ENCODE data around the gene AGAP1.

AGAP1 gene

GRCh38 chr2:235638541-235639427 lies 144.9 kb downstream of the AGAP1 start:
- no peaks in the 10 kb centered on the region for H3K9me3 ChIP-seq (ENCODE audit: control insufficient read depth, low read length)
- no peak for DNase-seq (ENCODE audit: low read depth)
- H3K27me3 ChIP-seq (replicated peaks; ENCODE audit: control insufficient read depth, insufficient read depth, low read length): no peaks in the 10 kb centered on the region
- H3K4me3 ChIP-seq (ENCODE audit: low read length): no peak overlapping the region
- H3K36me3 ChIP-seq (ENCODE audit: control insufficient read depth, insufficient read depth, low read length, severe bottlenecking): no peaks in the 10 kb centered on the region
- H3K4me1 ChIP-seq (ENCODE audit: control insufficient read depth, insufficient read depth, low read length): peaks cover 58% of the 10 kb centered on the region
- H3K9ac ChIP-seq (ENCODE audit: low read length): no peak overlapping the region

GRCh38 chr2:235639428-235639773 lies 145.6 kb downstream of the AGAP1 start:
- Histone ChIP-seq H3K36me3 (ENCODE audit: control insufficient read depth, insufficient read depth, low read length, severe bottlenecking) (no peaks in the 10 kb centered on the region), H3K9ac (ENCODE audit: low read length) (peak overlapping the region; percentile 66), H3K4me3 (ENCODE audit: low read length) (peak overlapping the region; percentile 1), H3K27me3 (replicated peaks; ENCODE audit: control insufficient read depth, insufficient read depth, low read length) (no peaks in the 10 kb centered on the region), H3K9me3 (ENCODE audit: control insufficient read depth, low read length) (no peaks in the 10 kb centered on the region), H3K4me1 (ENCODE audit: control insufficient read depth, insufficient read depth, low read length) (peaks cover 61% of the 10 kb centered on the region)
- DNase-seq (ENCODE audit: low read depth): peak; percentile 93

DNA sequence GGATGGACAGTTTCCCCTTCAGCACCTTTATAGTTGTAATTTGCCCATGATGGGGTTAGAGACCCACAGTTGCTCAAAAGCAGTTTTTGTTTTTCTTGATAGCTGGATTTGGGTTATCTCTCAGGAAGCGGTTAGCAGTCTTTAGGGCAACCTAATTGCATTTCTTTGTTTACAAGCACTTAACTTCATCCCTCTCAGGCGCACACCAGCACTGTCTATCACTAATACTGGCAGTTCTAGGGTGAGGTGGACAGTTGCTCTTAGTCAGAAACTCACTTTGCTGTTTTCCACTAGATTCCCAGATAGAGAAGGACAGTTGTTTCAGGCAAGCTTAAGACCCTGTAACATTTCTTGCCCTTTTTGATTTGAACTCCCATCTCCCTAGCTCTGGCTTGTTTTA lies 146.0 kb downstream of the AGAP1 start:
- no peaks in the 10 kb centered on the region for H3K27me3 ChIP-seq (replicated peaks; ENCODE audit: control insufficient read depth, insufficient read depth, low read length)
- peak overlapping the region; percentile 1 for H3K4me3 ChIP-seq (ENCODE audit: low read length)
- H3K36me3 ChIP-seq (ENCODE audit: control insufficient read depth, insufficient read depth, low read length, severe bottlenecking): no peaks in the 10 kb centered on the region
- H3K4me1 ChIP-seq (ENCODE audit: control insufficient read depth, insufficient read depth, low read length): peaks cover 59% of the 10 kb centered on the region
- H3K9me3 ChIP-seq (ENCODE audit: control insufficient read depth, low read length): no peaks in the 10 kb centered on the region
- peak overlapping the region; percentile 66 for H3K9ac ChIP-seq (ENCODE audit: low read length)
- no peak for DNase-seq (ENCODE audit: low read depth)

GRCh38 chr2:235640377-235640776 lies 146.5 kb downstream of the AGAP1 start:
- no peak for DNase-seq (ENCODE audit: low read depth)
- Histone ChIP-seq H3K9ac (ENCODE audit: low read length) (peak overlapping the region; percentile 66), H3K4me3 (ENCODE audit: low read length) (no peak overlapping the region), H3K36me3 (ENCODE audit: control insufficient read depth, insufficient read depth, low read length, severe bottlenecking) (no peaks in the 10 kb centered on the region), H3K9me3 (ENCODE audit: control insufficient read depth, low read length) (no peaks in the 10 kb centered on the region), H3K4me1 (ENCODE audit: control insufficient read depth, insufficient read depth, low read length) (peaks cover 54% of the 10 kb centered on the region), H3K27me3 (replicated peaks; ENCODE audit: control insufficient read depth, insufficient read depth, low read length) (no peaks in the 10 kb centered on the region)

GRCh38 chr2:235640926-235641723 lies 147.3 kb downstream of the AGAP1 start:
- peak overlapping the region; percentile 50 for H3K4me3 ChIP-seq (ENCODE audit: low read length)
- DNase-seq (ENCODE audit: low read depth): peak; percentile 64
- H3K4me1 ChIP-seq (ENCODE audit: control insufficient read depth, insufficient read depth, low read length): peaks cover 50% of the 10 kb centered on the region
- no peaks in the 10 kb centered on the region for H3K36me3 ChIP-seq (ENCODE audit: control insufficient read depth, insufficient read depth, low read length, severe bottlenecking)
- peak overlapping the region; percentile 66 for H3K9ac ChIP-seq (ENCODE audit: low read length)
- H3K27me3 ChIP-seq (replicated peaks; ENCODE audit: control insufficient read depth, insufficient read depth, low read length): no peaks in the 10 kb centered on the region
- no peaks in the 10 kb centered on the region for H3K9me3 ChIP-seq (ENCODE audit: control insufficient read depth, low read length)

GRCh38 chr2:235641956-235642355 lies 148.1 kb downstream of the AGAP1 start:
- Histone ChIP-seq H3K9me3 (ENCODE audit: control insufficient read depth, low read length) (no peaks in the 10 kb centered on the region), H3K4me3 (ENCODE audit: low read length) (peak overlapping the region; percentile 50), H3K36me3 (ENCODE audit: control insufficient read depth, insufficient read depth, low read length, severe bottlenecking) (no peaks in the 10 kb centered on the region), H3K4me1 (ENCODE audit: control insufficient read depth, insufficient read depth, low read length) (peaks cover 50% of the 10 kb centered on the region), H3K27me3 (replicated peaks; ENCODE audit: control insufficient read depth, insufficient read depth, low read length) (no peaks in the 10 kb centered on the region), H3K9ac (ENCODE audit: low read length) (peak overlapping the region; percentile 66)
- no peak for DNase-seq (ENCODE audit: low read depth)

- Histone ChIP-seq H3K4me1 (ENCODE audit: control insufficient read depth, insufficient read depth, low read length) (peaks cover 50% of the 10 kb centered on the region), H3K9ac (ENCODE audit: low read length) (peak overlapping the region; percentile 66), H3K27me3 (replicated peaks; ENCODE audit: control insufficient read depth, insufficient read depth, low read length) (no peaks in the 10 kb centered on the region), H3K4me3 (ENCODE audit: low read length) (peak overlapping the region; percentile 31), H3K36me3 (ENCODE audit: control insufficient read depth, insufficient read depth, low read length, severe bottlenecking) (no peaks in the 10 kb centered on the region), H3K9me3 (ENCODE audit: control insufficient read depth, low read length) (no peaks in the 10 kb centered on the region)
- DNase-seq (ENCODE audit: low read depth): peak; percentile 22
Observed at GRCh38 chr2:235642446-235643098, 148.7 kb downstream of the AGAP1 start.

- H3K4me1 ChIP-seq (ENCODE audit: control insufficient read depth, insufficient read depth, low read length): peaks cover 48% of the 10 kb centered on the region
- H3K36me3 ChIP-seq (ENCODE audit: control insufficient read depth, insufficient read depth, low read length, severe bottlenecking): no peaks in the 10 kb centered on the region
- H3K9ac ChIP-seq (ENCODE audit: low read length): no peak overlapping the region
- DNase-seq (ENCODE audit: low read depth): no peak
- no peak overlapping the region for H3K4me3 ChIP-seq (ENCODE audit: low read length)
- H3K9me3 ChIP-seq (ENCODE audit: control insufficient read depth, low read length): no peaks in the 10 kb centered on the region
- no peaks in the 10 kb centered on the region for H3K27me3 ChIP-seq (replicated peaks; ENCODE audit: control insufficient read depth, insufficient read depth, low read length)
Observed at GRCh38 chr2:235643680-235644511, 150.1 kb downstream of the AGAP1 start.

DNA sequence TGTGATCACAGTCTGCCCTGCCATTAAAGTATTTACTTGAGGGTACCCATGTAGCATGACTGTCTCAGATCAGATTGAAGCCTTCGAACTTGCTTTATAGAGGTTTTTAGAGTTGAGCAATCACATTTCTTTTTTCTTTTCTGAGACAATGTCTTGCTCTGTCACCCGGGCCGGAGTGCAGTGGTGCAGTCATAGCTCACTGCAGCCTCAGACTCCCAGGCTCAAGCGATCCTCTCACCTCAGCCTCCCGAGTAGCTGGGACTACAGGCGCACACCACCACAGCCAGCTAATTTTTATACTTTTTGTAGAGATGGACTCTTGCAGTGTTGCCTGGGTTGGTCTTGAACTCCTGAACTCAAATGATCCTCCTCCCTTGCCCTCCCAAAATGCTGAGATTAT lies 153.4 kb downstream of the AGAP1 start:
- H3K4me3 ChIP-seq (ENCODE audit: low read length): no peak overlapping the region
- H3K9me3 ChIP-seq (ENCODE audit: control insufficient read depth, low read length): no peaks in the 10 kb centered on the region
- DNase-seq (ENCODE audit: low read depth): no peak
- H3K36me3 ChIP-seq (ENCODE audit: control insufficient read depth, insufficient read depth, low read length, severe bottlenecking): no peaks in the 10 kb centered on the region
- no peak overlapping the region for H3K9ac ChIP-seq (ENCODE audit: low read length)
- peaks cover 16% of the 10 kb centered on the region for H3K4me1 ChIP-seq (ENCODE audit: control insufficient read depth, insufficient read depth, low read length)
- H3K27me3 ChIP-seq (replicated peaks; ENCODE audit: control insufficient read depth, insufficient read depth, low read length): no peaks in the 10 kb centered on the region

GRCh38 chr2:235647877-235648276 lies 154.0 kb downstream of the AGAP1 start:
- DNase-seq (ENCODE audit: low read depth): no peak
- H3K4me3 ChIP-seq (ENCODE audit: low read length): no peak overlapping the region
- H3K9me3 ChIP-seq (ENCODE audit: control insufficient read depth, low read length): no peaks in the 10 kb centered on the region
- no peaks in the 10 kb centered on the region for H3K27me3 ChIP-seq (replicated peaks; ENCODE audit: control insufficient read depth, insufficient read depth, low read length)
- no peaks in the 10 kb centered on the region for H3K36me3 ChIP-seq (ENCODE audit: control insufficient read depth, insufficient read depth, low read length, severe bottlenecking)
- H3K4me1 ChIP-seq (ENCODE audit: control insufficient read depth, insufficient read depth, low read length): peaks cover 11% of the 10 kb centered on the region
- H3K9ac ChIP-seq (ENCODE audit: low read length): no peak overlapping the region
